ENCODE data around the gene IAPP.
"Not testable (repeated sequence)": the region's sequence is repeated elsewhere in the genome, so short reads cannot be mapped to it uniquely, and the experiment has no call there.

The IAPP gene

GRCh38 chr12:21379218-21379617 is 6.5 kb downstream of the IAPP start:
- no peak for DNase-seq (ENCODE audit: low read depth in 2 of 2)

GRCh38 chr12:21381320-21381719 is 8.6 kb downstream of the IAPP start:
- not testable (repeated sequence) for DNase-seq (ENCODE audit: low read depth in 2 of 2)

GRCh38 chr12:21384261-21384660 is 11.6 kb downstream of the IAPP start:
- no peak for DNase-seq (ENCODE audit: low read depth in 2 of 2)

- DNase-seq (ENCODE audit: low read depth in 2 of 2) = no peak
These were observed 14.5 kb downstream of the IAPP start for GRCh38 chr12:21387174-21387573.

GRCh38 chr12:21392384-21392783 is 19.7 kb downstream of the IAPP start:
- DNase-seq (ENCODE audit: low read depth in 2 of 2) = no peak

GRCh38 chr12:21394828-21395626 is 22.3 kb downstream of the IAPP start:
- not testable (repeated sequence) for DNase-seq (ENCODE audit: low read depth in 2 of 2)

- DNase-seq (ENCODE audit: low read depth in 2 of 2) = no peak
These were observed 40.9 kb downstream of the IAPP start for GRCh38 chr12:21413369-21414277.

- no peak for DNase-seq (ENCODE audit: low read depth in 2 of 2)
These were observed 43.9 kb downstream of the IAPP start for GRCh38 chr12:21416511-21417121.

GRCh38 chr12:21418398-21418797 is 45.7 kb downstream of the IAPP start:
- not testable (repeated sequence) for DNase-seq (ENCODE audit: low read depth in 2 of 2)

GRCh38 chr12:21419009-21419699 is 46.5 kb downstream of the IAPP start:
- not testable (repeated sequence) for DNase-seq (ENCODE audit: low read depth in 2 of 2)

- no peak for DNase-seq (ENCODE audit: low read depth in 2 of 2)
These were observed 55.5 kb downstream of the IAPP start for GRCh38 chr12:21428241-21428640.
